H1 (cell line): ENCODE data around the gene RGS6. TPM values are rescaled to one million over a fixed set of nuclear protein-coding genes. Genes with fewer than 3 reads are reported as not detected.

Source experiments
- HDAC2 ChIP-seq, 2 experiments: fragments of 300-600 bp in 1 of 2; sonication (generic) in 1 of 2; IDR thresholded peaks; 2 replicates each; pipeline ENCODE4 v1.6.1; 2011 to 2012; ENCODE audit warnings: low read depth in 2 of 2, low read length in 2 of 2, mild to moderate bottlenecking in 2 of 2, moderate library complexity in 2 of 2, borderline replicate concordance in 1 of 2, inconsistent platforms in 1 of 2
- JUN ChIP-seq: IDR thresholded peaks from 2 replicates; pipeline ENCODE4 v1.6.1; 2011; ENCODE audit warnings: low read depth, mild to moderate bottlenecking, improper control_type of control experiment, low read length
- MAFK ChIP-seq: IDR thresholded peaks from 2 replicates; pipeline ENCODE4 v1.6.1; 2012; ENCODE audit warnings: low read depth, mild to moderate bottlenecking, improper control_type of control experiment, low read length
- polyA plus RNA-seq, 7 experiments: library from polyadenylated mRNA; depleted of rRNA in 3 of 7; stranded (reverse) in 5 of 7; unstranded in 2 of 7; fragments of >200 nt in 5 of 7; fragments of 200-250 nt in 2 of 7; gene quantifications; 1 replicate in 5 of 7; 2 replicates in 1 of 7; 4 replicates in 1 of 7; pipeline versions ENCODE4 v1.2.1 to v1.2.3, GENCODE V29; 2011 to 2013; ENCODE audit warnings: missing spikeins in 2 of 7, mixed read lengths in 2 of 7
- total RNA-seq: library from RNA; stranded (reverse); fragmentation: NEBNext Ultra II Directional; extraction: Animal tissue kit (Norgen Biotek cat#: 25700); gene quantifications from 2 replicates; pipeline ENCODE4 v1.2.1, GENCODE V29; 2021
- TF ChIP-seq, protein P1 (sequence below): fragments of 300-600 bp; sonication (generic); IDR thresholded peaks from 2 replicates; pipeline ENCODE4 v1.7.1; 2012; ENCODE audit warnings: low read length, moderate library complexity, mild to moderate bottlenecking, inconsistent platforms; ENCODE audit not compliant: insufficient replicate concordance

RGS6 gene
- total and polyA plus RNA-seq, 2 of the 8 experiments (the other 6 are each of a cell fraction or from before 2014, with no cell fraction given): 0.26 to 1.1 TPM

- no peak for TF ChIP-seq HDAC2 (IDR thresholded peaks at IDR 0.05; ENCODE audit: borderline replicate concordance in 1 of 2, low read depth in 2 of 2, low read length in 2 of 2)
- TF ChIP-seq JUN: no peak
- no peak for TF ChIP-seq MAFK
- TF ChIP-seq, protein P1, sequence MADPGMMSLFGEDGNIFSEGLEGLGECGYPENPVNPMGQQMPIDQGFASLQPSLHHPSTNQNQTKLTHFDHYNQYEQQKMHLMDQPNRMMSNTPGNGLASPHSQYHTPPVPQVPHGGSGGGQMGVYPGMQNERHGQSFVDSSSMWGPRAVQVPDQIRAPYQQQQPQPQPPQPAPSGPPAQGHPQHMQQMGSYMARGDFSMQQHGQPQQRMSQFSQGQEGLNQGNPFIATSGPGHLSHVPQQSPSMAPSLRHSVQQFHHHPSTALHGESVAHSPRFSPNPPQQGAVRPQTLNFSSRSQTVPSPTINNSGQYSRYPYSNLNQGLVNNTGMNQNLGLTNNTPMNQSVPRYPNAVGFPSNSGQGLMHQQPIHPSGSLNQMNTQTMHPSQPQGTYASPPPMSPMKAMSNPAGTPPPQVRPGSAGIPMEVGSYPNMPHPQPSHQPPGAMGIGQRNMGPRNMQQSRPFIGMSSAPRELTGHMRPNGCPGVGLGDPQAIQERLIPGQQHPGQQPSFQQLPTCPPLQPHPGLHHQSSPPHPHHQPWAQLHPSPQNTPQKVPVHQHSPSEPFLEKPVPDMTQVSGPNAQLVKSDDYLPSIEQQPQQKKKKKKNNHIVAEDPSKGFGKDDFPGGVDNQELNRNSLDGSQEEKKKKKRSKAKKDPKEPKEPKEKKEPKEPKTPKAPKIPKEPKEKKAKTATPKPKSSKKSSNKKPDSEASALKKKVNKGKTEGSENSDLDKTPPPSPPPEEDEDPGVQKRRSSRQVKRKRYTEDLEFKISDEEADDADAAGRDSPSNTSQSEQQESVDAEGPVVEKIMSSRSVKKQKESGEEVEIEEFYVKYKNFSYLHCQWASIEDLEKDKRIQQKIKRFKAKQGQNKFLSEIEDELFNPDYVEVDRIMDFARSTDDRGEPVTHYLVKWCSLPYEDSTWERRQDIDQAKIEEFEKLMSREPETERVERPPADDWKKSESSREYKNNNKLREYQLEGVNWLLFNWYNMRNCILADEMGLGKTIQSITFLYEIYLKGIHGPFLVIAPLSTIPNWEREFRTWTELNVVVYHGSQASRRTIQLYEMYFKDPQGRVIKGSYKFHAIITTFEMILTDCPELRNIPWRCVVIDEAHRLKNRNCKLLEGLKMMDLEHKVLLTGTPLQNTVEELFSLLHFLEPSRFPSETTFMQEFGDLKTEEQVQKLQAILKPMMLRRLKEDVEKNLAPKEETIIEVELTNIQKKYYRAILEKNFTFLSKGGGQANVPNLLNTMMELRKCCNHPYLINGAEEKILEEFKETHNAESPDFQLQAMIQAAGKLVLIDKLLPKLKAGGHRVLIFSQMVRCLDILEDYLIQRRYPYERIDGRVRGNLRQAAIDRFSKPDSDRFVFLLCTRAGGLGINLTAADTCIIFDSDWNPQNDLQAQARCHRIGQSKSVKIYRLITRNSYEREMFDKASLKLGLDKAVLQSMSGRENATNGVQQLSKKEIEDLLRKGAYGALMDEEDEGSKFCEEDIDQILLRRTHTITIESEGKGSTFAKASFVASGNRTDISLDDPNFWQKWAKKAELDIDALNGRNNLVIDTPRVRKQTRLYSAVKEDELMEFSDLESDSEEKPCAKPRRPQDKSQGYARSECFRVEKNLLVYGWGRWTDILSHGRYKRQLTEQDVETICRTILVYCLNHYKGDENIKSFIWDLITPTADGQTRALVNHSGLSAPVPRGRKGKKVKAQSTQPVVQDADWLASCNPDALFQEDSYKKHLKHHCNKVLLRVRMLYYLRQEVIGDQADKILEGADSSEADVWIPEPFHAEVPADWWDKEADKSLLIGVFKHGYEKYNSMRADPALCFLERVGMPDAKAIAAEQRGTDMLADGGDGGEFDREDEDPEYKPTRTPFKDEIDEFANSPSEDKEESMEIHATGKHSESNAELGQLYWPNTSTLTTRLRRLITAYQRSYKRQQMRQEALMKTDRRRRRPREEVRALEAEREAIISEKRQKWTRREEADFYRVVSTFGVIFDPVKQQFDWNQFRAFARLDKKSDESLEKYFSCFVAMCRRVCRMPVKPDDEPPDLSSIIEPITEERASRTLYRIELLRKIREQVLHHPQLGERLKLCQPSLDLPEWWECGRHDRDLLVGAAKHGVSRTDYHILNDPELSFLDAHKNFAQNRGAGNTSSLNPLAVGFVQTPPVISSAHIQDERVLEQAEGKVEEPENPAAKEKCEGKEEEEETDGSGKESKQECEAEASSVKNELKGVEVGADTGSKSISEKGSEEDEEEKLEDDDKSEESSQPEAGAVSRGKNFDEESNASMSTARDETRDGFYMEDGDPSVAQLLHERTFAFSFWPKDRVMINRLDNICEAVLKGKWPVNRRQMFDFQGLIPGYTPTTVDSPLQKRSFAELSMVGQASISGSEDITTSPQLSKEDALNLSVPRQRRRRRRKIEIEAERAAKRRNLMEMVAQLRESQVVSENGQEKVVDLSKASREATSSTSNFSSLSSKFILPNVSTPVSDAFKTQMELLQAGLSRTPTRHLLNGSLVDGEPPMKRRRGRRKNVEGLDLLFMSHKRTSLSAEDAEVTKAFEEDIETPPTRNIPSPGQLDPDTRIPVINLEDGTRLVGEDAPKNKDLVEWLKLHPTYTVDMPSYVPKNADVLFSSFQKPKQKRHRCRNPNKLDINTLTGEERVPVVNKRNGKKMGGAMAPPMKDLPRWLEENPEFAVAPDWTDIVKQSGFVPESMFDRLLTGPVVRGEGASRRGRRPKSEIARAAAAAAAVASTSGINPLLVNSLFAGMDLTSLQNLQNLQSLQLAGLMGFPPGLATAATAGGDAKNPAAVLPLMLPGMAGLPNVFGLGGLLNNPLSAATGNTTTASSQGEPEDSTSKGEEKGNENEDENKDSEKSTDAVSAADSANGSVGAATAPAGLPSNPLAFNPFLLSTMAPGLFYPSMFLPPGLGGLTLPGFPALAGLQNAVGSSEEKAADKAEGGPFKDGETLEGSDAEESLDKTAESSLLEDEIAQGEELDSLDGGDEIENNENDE: no peak
Observed at GRCh38 chr14:72591391-72591790, 659.2 kb downstream of the RGS6 start (continued).
